ENCODE results near the gene INPP4B. TPM values are rescaled to one million over a fixed set of nuclear protein-coding genes. Genes with fewer than 3 reads are reported as not detected.

Gene INPP4B
- total RNA-seq, 1 donor from 2014 or later = 32.7 TPM

DNA sequence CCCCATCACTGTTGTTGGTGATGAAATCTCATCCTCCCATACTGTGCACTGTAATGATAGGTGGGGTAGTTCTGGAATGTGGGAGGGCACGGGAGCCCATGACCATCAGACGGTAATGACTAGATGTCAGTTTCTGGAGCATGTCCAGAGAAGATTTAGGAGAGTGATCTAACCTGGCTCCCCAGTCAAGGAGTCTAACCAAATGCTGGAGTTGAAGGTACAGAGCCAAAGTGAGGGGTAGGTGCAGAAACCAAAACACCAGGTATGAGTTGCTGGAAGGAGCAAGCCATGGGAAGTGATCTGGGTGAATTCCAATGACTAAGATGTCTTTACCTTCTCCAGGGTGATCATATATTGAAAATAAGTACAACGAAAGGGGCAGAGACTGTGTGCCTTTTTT, 296.9 kb downstream of the INPP4B start:
- H3K4me1 ChIP-seq = no peaks in the 10 kb centered on the region
- DNase-seq (ENCODE audit: low spot score in 2 of 2) = no peak
- no peaks in the 10 kb centered on the region for H3K27me3 ChIP-seq
- TF ChIP-seq, protein P1, sequence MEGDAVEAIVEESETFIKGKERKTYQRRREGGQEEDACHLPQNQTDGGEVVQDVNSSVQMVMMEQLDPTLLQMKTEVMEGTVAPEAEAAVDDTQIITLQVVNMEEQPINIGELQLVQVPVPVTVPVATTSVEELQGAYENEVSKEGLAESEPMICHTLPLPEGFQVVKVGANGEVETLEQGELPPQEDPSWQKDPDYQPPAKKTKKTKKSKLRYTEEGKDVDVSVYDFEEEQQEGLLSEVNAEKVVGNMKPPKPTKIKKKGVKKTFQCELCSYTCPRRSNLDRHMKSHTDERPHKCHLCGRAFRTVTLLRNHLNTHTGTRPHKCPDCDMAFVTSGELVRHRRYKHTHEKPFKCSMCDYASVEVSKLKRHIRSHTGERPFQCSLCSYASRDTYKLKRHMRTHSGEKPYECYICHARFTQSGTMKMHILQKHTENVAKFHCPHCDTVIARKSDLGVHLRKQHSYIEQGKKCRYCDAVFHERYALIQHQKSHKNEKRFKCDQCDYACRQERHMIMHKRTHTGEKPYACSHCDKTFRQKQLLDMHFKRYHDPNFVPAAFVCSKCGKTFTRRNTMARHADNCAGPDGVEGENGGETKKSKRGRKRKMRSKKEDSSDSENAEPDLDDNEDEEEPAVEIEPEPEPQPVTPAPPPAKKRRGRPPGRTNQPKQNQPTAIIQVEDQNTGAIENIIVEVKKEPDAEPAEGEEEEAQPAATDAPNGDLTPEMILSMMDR (IDR thresholded peaks at IDR 0.05) = no peak
- no peak overlapping the region for H3K27ac ChIP-seq
- H3K4me3 ChIP-seq = no peak overlapping the region
- no peaks in the 10 kb centered on the region for H3K36me3 ChIP-seq
- H3K9me3 ChIP-seq = no peaks in the 10 kb centered on the region
- intact Hi-C loops (cut with DNase I) = no loop called here

GRCh38 chr4:142548491-142548890, 297.6 kb downstream of the INPP4B start:
- no peak for DNase-seq (ENCODE audit: low spot score in 2 of 2)
- no peaks in the 10 kb centered on the region for H3K27me3 ChIP-seq
- H3K27ac ChIP-seq = no peak overlapping the region
- no peaks in the 10 kb centered on the region for H3K4me1 ChIP-seq
- intact Hi-C loops (cut with DNase I) = no loop called here
- TF ChIP-seq, protein P1 (IDR thresholded peaks at IDR 0.05) = no peak
- no peaks in the 10 kb centered on the region for H3K9me3 ChIP-seq
- no peaks in the 10 kb centered on the region for H3K36me3 ChIP-seq
- H3K4me3 ChIP-seq = no peak overlapping the region

DNA sequence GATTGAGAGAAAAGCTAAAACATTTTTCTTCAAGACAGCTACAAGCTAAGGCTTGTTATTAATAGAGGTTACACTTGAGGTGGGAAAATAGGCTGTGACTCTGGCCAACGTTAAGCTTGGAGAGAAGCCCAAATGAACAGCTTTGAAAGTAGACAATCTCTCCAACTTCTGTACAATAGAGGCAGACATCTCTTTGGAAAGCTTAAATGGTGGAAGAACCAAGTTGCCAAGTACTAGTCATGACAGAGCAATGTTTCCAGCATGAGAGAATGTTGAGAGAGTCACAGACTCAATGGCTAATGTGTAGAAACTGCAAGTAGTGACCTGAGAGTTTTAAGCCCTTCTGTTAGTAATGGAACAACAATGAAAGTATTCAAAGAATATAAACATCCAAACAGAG, 298.1 kb downstream of the INPP4B start:
- Histone ChIP-seq H3K4me3 (no peak overlapping the region), H3K27me3 (no peaks in the 10 kb centered on the region), H3K4me1 (no peaks in the 10 kb centered on the region), H3K27ac (no peak overlapping the region), H3K9me3 (no peaks in the 10 kb centered on the region), H3K36me3 (no peaks in the 10 kb centered on the region)
- TF ChIP-seq, protein P1 (IDR thresholded peaks at IDR 0.05) = no peak
- DNase-seq (ENCODE audit: low spot score in 2 of 2) = no peak
- intact Hi-C loops (cut with DNase I) = no loop called here

GRCh38 chr4:142544594-142544993, 301.5 kb downstream of the INPP4B start:
- Histone ChIP-seq H3K4me1 (no peaks in the 10 kb centered on the region), H3K36me3 (no peaks in the 10 kb centered on the region), H3K9me3 (no peaks in the 10 kb centered on the region), H3K27me3 (no peaks in the 10 kb centered on the region), H3K4me3 (no peak overlapping the region), H3K27ac (no peak overlapping the region)
- intact Hi-C loops (cut with DNase I) = no loop called here
- TF ChIP-seq, protein P1 (IDR thresholded peaks at IDR 0.05) = no peak
- no peak for DNase-seq (ENCODE audit: low spot score in 2 of 2)

- H3K9me3 ChIP-seq = no peaks in the 10 kb centered on the region
- H3K4me1 ChIP-seq = no peaks in the 10 kb centered on the region
- no peak overlapping the region for H3K4me3 ChIP-seq
- intact Hi-C loops (cut with DNase I) = no loop called here
- no peak for DNase-seq (ENCODE audit: low spot score in 2 of 2)
- no peaks in the 10 kb centered on the region for H3K27me3 ChIP-seq
- TF ChIP-seq, protein P1 (IDR thresholded peaks at IDR 0.05) = no peak
- no peak overlapping the region for H3K27ac ChIP-seq
- no peaks in the 10 kb centered on the region for H3K36me3 ChIP-seq
Measured at GRCh38 chr4:142544039-142544438, 302.1 kb downstream of the INPP4B start.

- no peak for DNase-seq (ENCODE audit: low spot score in 2 of 2)
- Histone ChIP-seq H3K4me3 (no peak overlapping the region), H3K4me1 (no peaks in the 10 kb centered on the region), H3K27me3 (no peaks in the 10 kb centered on the region), H3K27ac (no peak overlapping the region), H3K36me3 (no peaks in the 10 kb centered on the region), H3K9me3 (no peaks in the 10 kb centered on the region)
- TF ChIP-seq, protein P1 (IDR thresholded peaks at IDR 0.05) = no peak
- intact Hi-C loops (cut with DNase I) = no loop called here
Measured at GRCh38 chr4:142540483-142540804, 305.7 kb downstream of the INPP4B start.

All from ascending aorta (tissue), 2 donors.